Middle frontal gyrus (tissue), 1 donor: ENCODE results near the gene ANO3.
"Not testable (repeated sequence)": the region's sequence is repeated elsewhere in the genome, so short reads cannot be mapped to it uniquely, and the experiment has no call there.

Experiments
- DNase-seq: peaks from one replicate; pipeline ENCODE4 v3.0.0-alpha.2; 2015; ENCODE audit warnings: low spot score; ENCODE audit errors: extremely low spot score

The ANO3 gene

DNA sequence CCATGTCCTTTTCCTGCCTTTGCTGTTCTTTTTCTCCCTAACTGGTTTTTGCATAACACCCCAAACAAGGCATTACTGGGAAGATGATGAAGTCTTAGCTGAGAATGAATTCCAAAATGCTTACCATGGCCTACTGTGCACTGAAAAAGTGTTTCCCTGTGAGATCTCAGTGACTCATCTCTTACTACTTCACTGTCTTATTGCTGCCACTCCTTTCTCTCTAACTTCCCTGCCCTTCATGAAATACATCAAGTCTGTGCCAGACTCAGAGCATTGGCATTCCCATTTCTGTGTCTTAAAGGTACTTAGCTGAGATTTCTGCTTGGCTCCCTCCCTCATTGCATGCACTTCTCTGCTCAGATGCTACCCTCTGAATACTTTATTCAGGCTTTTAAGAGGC, 289.2 kb downstream of the ANO3 start:
- no peak for DNase-seq

- no peak for DNase-seq
These were observed 290.3 kb downstream of the ANO3 start for GRCh38 chr11:26622181-26622580.

GRCh38 chr11:26623076-26623659, 291.2 kb downstream of the ANO3 start:
- no peak for DNase-seq

- DNase-seq, result no peak
These were observed 294.4 kb downstream of the ANO3 start for GRCh38 chr11:26626346-26626745.

- DNase-seq, result no peak
These were observed 300.8 kb downstream of the ANO3 start for GRCh38 chr11:26632691-26633159.

GRCh38 chr11:26643314-26643713, 311.4 kb downstream of the ANO3 start:
- not testable (repeated sequence) for DNase-seq

DNA sequence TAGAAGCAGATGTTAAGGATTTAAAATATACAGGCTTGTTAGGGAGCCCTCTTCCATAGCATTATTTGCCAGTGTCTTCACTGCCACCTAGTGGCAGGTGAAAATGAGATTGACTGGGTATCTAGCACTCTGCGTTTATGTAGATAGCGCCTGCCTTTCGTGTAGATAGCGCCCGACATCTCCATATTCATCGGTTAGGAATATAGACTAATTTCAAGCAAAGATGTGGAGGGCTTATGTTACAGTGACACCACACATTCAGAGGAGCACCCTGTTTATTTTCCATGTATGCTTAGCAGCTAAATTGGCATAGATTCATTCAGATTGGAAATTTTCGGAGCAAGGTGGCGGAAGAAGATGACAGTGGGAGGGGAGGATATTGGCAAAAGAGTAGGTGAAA, 318.0 kb downstream of the ANO3 start:
- DNase-seq, result peak; percentile 30

DNA sequence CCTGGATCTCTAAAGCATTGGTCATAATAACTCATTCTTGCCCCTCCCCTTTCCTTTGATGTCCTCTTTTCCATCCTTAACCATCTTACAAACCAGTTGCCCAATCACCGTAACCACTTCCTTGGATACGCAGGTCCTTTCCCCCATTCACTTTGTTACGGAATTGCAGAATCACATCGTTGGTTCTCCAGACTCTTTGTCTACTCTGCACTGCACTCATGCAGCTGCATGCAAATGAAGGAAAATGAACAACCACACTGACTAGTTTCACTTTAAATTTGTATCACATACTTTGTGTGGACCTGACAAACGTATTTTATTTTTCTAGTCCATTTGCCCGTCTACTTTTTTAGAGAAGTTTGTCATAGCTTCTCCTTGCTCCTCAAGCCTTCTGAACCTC, 320.0 kb downstream of the ANO3 start:
- no peak for DNase-seq

- DNase-seq, result no peak
These were observed 323.4 kb downstream of the ANO3 start for GRCh38 chr11:26655287-26655686.

GRCh38 chr11:26662916-26663315, 331.0 kb downstream of the ANO3 start:
- DNase-seq, result no peak

- no peak for DNase-seq
These were observed 333.1 kb downstream of the ANO3 start for GRCh38 chr11:26665036-26665435.

GRCh38 chr11:26665946-26666345, 334.0 kb downstream of the ANO3 start:
- no peak for DNase-seq

- no peak for DNase-seq
These were observed 343.5 kb downstream of the ANO3 start for GRCh38 chr11:26675233-26675928.

DNA sequence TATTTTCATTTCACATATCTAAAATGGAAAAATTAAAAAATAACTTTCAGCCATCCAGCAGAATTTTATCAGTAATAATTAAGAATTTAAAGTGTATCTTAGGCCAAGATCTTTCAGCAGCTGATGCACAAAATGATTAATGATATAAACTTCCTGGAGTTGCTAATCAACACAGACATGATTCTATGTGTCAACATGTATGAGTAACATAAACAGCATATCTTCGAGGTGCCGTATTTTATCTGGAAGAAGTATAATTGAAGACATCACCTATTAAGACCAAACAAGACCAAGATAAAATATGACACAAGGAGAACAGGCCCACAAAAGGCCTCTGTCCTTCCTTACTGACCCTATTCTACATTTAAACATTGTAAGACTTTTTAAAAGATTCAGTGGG, 344.7 kb downstream of the ANO3 start:
- DNase-seq, result no peak

GRCh38 chr11:26677566-26677965, 345.6 kb downstream of the ANO3 start:
- no peak for DNase-seq

GRCh38 chr11:26687351-26687750, 355.4 kb downstream of the ANO3 start:
- no peak for DNase-seq

DNA sequence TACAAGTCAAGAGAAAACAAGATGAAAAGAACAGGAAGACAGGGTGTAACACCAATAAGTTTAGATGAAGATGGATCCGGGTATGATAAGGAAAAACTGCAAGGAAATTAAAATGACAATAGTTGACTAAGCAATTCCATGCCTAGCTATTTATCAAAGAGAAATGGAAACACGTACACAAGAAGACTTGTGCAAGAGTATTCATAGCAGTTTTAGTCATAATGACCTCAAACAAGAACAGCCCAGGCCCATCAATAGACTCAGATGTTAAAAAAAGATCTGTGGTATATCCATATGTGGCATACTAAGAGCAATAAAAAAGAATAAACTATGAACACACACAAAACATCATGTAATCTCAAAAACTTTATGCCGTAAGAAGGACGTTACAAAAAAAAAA, 356.8 kb downstream of the ANO3 start:
- DNase-seq, result no peak

DNA sequence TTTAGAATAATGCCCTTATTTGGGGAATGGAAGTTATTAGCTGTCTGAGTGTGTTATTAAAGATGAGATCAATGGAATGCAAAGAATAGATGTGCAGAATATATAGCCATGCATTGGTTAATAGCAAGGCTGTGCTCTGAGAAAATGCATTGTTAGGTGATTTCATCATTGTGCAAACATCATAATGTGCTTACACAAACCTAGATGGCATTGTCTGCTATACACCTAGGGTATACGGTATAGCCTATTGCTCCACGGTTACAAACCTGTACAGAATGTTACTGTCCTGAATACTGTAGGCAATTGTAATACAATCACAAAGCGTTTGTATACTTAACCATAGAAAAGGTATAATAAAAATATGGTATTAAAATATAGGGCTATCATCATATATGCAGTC, 364.4 kb downstream of the ANO3 start:
- no peak for DNase-seq

DNA sequence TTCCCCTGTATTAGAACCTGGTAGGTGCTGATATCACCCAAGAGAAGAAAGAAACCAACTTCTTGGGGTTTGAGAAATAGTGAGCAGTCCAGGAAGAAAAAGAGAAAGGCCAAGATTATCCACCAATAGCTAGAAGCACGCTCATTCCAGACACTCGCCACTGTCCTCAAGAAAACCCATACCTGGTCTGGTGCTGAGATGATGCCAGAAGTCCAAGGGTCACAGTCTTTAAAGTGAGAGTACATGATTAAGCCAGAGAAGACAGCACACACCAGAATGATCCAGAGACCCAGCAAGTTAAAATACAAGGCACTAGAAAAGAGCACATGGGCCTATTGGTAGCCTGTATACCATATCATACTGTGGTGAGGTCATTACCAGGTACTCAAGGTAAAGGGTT, 366.3 kb downstream of the ANO3 start:
- DNase-seq, result no peak

DNA sequence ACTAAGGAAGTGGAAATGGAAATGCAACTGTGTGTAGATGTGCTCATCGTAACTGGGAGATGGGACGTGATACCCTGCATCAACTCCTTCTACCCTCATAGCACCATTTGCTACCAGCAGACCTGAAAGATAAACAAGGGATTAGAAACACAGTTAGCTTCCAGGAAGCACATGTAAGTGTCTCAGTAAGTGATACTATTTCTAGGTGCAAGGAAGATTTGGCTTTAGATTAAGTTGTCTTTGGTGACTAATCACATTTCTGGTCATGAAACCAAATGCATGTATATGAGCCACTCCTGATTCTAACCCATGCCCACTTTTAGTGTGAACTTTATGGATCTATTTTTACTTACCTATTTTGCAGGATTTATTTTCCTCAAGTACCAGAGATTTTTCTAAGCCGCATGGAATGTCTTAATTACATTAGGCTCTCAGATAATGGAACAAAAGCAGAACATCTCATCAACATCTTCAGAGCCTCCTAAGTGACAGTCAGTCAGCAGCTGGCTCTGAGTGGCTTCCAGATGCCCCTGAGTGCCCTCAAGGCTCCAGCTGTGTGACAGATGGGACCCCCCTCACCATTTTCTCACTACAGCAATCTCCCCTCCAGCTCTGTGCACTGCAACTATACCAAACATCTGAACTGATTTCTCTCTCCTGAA, 368.8 kb downstream of the ANO3 start:
- DNase-seq, result no peak

DNA sequence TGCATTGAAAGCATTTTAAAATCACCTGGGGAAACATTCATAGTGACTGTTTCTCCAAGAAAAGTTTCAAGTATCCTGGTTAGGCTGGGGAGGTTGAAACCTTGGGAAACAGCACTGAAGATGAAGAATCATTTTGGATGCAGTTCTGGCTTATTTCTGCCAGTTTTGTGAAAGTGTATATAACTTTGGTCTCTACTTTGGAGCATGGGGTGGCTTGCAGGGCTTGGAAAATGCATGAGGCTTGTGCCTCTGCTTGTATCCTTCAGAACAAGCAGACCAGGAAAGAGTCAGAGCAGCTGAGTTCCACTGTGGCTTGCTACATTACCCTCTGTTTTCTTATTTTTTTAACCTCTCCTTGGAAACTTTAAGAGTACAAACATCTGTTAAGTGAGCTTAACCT, 370.5 kb downstream of the ANO3 start:
- no peak for DNase-seq

DNA sequence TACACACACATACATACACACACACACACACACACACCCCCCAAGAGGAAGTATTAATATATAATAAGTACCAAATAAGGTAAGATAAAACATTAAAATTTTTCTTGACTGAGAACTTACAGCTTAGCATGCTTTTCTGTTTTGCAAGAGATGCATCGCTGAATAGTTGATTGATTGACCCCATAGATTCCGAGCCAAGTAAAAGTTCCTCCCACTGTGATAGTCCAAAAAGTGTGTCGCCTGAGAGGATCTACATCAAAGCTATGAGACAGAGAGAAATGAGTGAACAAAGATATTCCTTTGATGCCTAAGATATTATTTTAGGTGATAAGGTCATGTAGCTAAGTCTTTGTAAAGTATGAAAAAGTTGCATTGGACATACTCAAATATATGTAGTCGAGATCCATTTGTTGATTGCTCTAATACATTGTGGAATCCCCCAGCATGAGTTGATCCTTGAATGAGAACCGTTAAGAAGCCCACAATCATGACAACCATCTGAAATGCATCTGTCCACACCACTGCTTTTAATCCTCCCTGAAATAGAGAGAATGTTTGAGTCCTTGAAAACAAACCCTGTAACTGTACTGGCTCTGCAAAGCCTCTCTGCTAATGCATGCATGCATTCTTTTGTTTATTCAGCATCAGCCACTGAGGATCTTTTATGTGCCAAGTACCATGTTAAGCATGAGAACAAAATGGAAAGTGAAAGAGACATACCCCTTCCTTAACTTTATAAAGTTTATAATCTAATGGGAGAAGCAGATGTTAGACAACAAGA, 371.7 kb downstream of the ANO3 start:
- DNase-seq, result no peak
